ENCODE measurements around the gene CD83. TPM values are rescaled to one million over a fixed set of nuclear protein-coding genes. Genes with fewer than 3 reads are reported as not detected.
A peak's percentile ranks its signal among the peaks of the same experiment; 100 is the strongest.

Gene CD83
- total RNA-seq, 2 experiments from 2014 or later, result 5.5 to 6.4 TPM

- no peaks in the 10 kb centered on the region for H3K9me3 Mint-ChIP-seq
- no peak overlapping the region for H3K27ac Mint-ChIP-seq
- ChIA-PET POLR2A (no interaction called here), CTCF (interaction anchor here (0.6 kb wide), 1 partner anchor 8 kb away, joined by 3 read pairs; no protein-coding TSS in a partner anchor)
- DNase-seq, result no peak
- peaks cover 26% of the 10 kb centered on the region for H3K36me3 Mint-ChIP-seq (ENCODE audit: low read depth)
- peaks cover 15% of the 10 kb centered on the region for H3K27me3 Mint-ChIP-seq
- peaks cover 41% of the 10 kb centered on the region for H3K4me1 Mint-ChIP-seq
- H3K4me3 Mint-ChIP-seq, result no peak overlapping the region
These were observed 2.2 kb downstream of the CD83 start for GRCh38 chr6:14119784-14120183.

GRCh38 chr6:14120546-14120945 is 3.0 kb downstream of the CD83 start:
- Mint-ChIP-seq H3K36me3 (ENCODE audit: low read depth) (peaks cover 30% of the 10 kb centered on the region), H3K4me1 (peaks cover 41% of the 10 kb centered on the region), H3K9me3 (no peaks in the 10 kb centered on the region), H3K27ac (no peak overlapping the region), H3K27me3 (peaks cover 10% of the 10 kb centered on the region), H3K4me3 (no peak overlapping the region)
- no peak for DNase-seq
- POLR2A ChIA-PET, result no interaction called here
- CTCF ChIA-PET, result interaction anchor here (0.6 kb wide), 1 partner anchor 685 kb away, joined by 5 read pairs; no protein-coding TSS in a partner anchor

- Mint-ChIP-seq H3K4me3 (no peak overlapping the region), H3K36me3 (ENCODE audit: low read depth) (peaks cover 30% of the 10 kb centered on the region), H3K9me3 (no peaks in the 10 kb centered on the region), H3K27ac (no peak overlapping the region), H3K27me3 (no peaks in the 10 kb centered on the region), H3K4me1 (peaks cover 39% of the 10 kb centered on the region)
- CTCF ChIA-PET, result interaction anchor here (1.0 kb wide), 1 partner anchor 23 kb away, joined by 3 read pairs; no protein-coding TSS in a partner anchor
- POLR2A ChIA-PET, result no interaction called here
- DNase-seq, result peak; percentile 28
These were observed 4.4 kb downstream of the CD83 start for GRCh38 chr6:14121936-14122344.

- H3K9me3 Mint-ChIP-seq, result no peaks in the 10 kb centered on the region
- no peak overlapping the region for H3K27ac Mint-ChIP-seq
- ChIA-PET POLR2A (no interaction called here), CTCF (interaction anchor here (1.5 kb wide), 1 partner anchor 215 kb away, joined by 4 read pairs; no protein-coding TSS in a partner anchor)
- no peaks in the 10 kb centered on the region for H3K27me3 Mint-ChIP-seq
- peaks cover 38% of the 10 kb centered on the region for H3K4me1 Mint-ChIP-seq
- H3K4me3 Mint-ChIP-seq, result no peak overlapping the region
- H3K36me3 Mint-ChIP-seq (ENCODE audit: low read depth), result peaks cover 25% of the 10 kb centered on the region
- no peak for DNase-seq
These were observed 6.0 kb downstream of the CD83 start for GRCh38 chr6:14123386-14124111.

GRCh38 chr6:14125346-14125745 is 7.8 kb downstream of the CD83 start:
- Mint-ChIP-seq H3K4me3 (no peak overlapping the region), H3K27ac (no peak overlapping the region), H3K36me3 (ENCODE audit: low read depth) (peaks cover 22% of the 10 kb centered on the region), H3K4me1 (peaks cover 33% of the 10 kb centered on the region), H3K9me3 (no peaks in the 10 kb centered on the region), H3K27me3 (no peaks in the 10 kb centered on the region)
- ChIA-PET CTCF (interaction anchor here (2.1 kb wide), 1 partner anchor 59 kb away, joined by 7 read pairs; no protein-coding TSS in a partner anchor), POLR2A (no interaction called here)
- DNase-seq, result no peak

GRCh38 chr6:14126191-14126590 is 8.6 kb downstream of the CD83 start:
- DNase-seq, result no peak
- ChIA-PET POLR2A (interaction anchor here (0.7 to 0.8 kb wide), 2 partner anchors 8 to 74 kb away, joined by 3 to 4 read pairs; partner anchors contain the start of gene CD83), CTCF (interaction anchor here (2.1 kb wide), 1 partner anchor 60 kb away, joined by 7 read pairs; no protein-coding TSS in a partner anchor)
- H3K27me3 Mint-ChIP-seq, result no peaks in the 10 kb centered on the region
- H3K36me3 Mint-ChIP-seq (ENCODE audit: low read depth), result peaks cover 22% of the 10 kb centered on the region
- H3K27ac Mint-ChIP-seq, result no peak overlapping the region
- H3K9me3 Mint-ChIP-seq, result no peaks in the 10 kb centered on the region
- H3K4me1 Mint-ChIP-seq, result peaks cover 32% of the 10 kb centered on the region
- no peak overlapping the region for H3K4me3 Mint-ChIP-seq

GRCh38 chr6:14127611-14128010 is 10.0 kb downstream of the CD83 start:
- H3K27me3 Mint-ChIP-seq, result no peaks in the 10 kb centered on the region
- H3K27ac Mint-ChIP-seq, result no peak overlapping the region
- no peak for DNase-seq
- H3K4me3 Mint-ChIP-seq, result no peak overlapping the region
- ChIA-PET CTCF (interaction anchor here (0.8 to 2.0 kb wide), 3 partner anchors 11 to 219 kb away, joined by 3 to 6 read pairs (median 4); no protein-coding TSS in a partner anchor), POLR2A (interaction anchor here (1.3 kb wide), 1 partner anchor 9 kb away, joined by 3 read pairs; no protein-coding TSS in a partner anchor)
- no peaks in the 10 kb centered on the region for H3K9me3 Mint-ChIP-seq
- H3K4me1 Mint-ChIP-seq, result peaks cover 22% of the 10 kb centered on the region
- H3K36me3 Mint-ChIP-seq (ENCODE audit: low read depth), result peaks cover 27% of the 10 kb centered on the region

- ChIA-PET POLR2A (interaction anchor here (1.3 kb wide), 1 partner anchor 9 kb away, joined by 3 read pairs; no protein-coding TSS in a partner anchor), CTCF (interaction anchor here (0.8 to 2.0 kb wide), 3 partner anchors 11 to 219 kb away, joined by 3 to 6 read pairs (median 4); no protein-coding TSS in a partner anchor)
- Mint-ChIP-seq H3K9me3 (no peaks in the 10 kb centered on the region), H3K4me3 (no peak overlapping the region), H3K27ac (no peak overlapping the region), H3K27me3 (no peaks in the 10 kb centered on the region), H3K4me1 (peaks cover 20% of the 10 kb centered on the region), H3K36me3 (ENCODE audit: low read depth) (peaks cover 30% of the 10 kb centered on the region)
- DNase-seq, result no peak
These were observed 10.4 kb downstream of the CD83 start for GRCh38 chr6:14128012-14128411.

- ChIA-PET CTCF (interaction anchor here (0.6 to 2.0 kb wide), 4 partner anchors 10 to 220 kb away, joined by 3 to 14 read pairs (median 5); no protein-coding TSS in a partner anchor), POLR2A (interaction anchor here (0.8 to 1.3 kb wide), 2 partner anchors 10 to 19 kb away, joined by 3 read pairs; no protein-coding TSS in a partner anchor)
- Mint-ChIP-seq H3K4me3 (no peak overlapping the region), H3K27ac (no peak overlapping the region), H3K36me3 (ENCODE audit: low read depth) (peaks cover 33% of the 10 kb centered on the region), H3K27me3 (no peaks in the 10 kb centered on the region), H3K4me1 (peaks cover 16% of the 10 kb centered on the region), H3K9me3 (no peaks in the 10 kb centered on the region)
- DNase-seq, result no peak
These were observed 11.2 kb downstream of the CD83 start for GRCh38 chr6:14128746-14129145.

GRCh38 chr6:14129575-14129974 is 12.0 kb downstream of the CD83 start:
- Mint-ChIP-seq H3K9me3 (no peaks in the 10 kb centered on the region), H3K27ac (no peak overlapping the region), H3K4me1 (peaks cover 16% of the 10 kb centered on the region), H3K36me3 (ENCODE audit: low read depth) (peaks cover 40% of the 10 kb centered on the region), H3K27me3 (no peaks in the 10 kb centered on the region), H3K4me3 (no peak overlapping the region)
- peak; percentile 32 for DNase-seq
- POLR2A ChIA-PET, result interaction anchor here (0.8 to 1.1 kb wide), 2 partner anchors 12 to 19 kb away, joined by 3 read pairs; partner anchors contain the start of gene CD83
- CTCF ChIA-PET, result interaction anchor here (0.7 to 2.0 kb wide), 3 partner anchors 15 to 1367 kb away, joined by 3 to 14 read pairs (median 6); no protein-coding TSS in a partner anchor

- Mint-ChIP-seq H3K4me3 (no peak overlapping the region), H3K27me3 (no peaks in the 10 kb centered on the region), H3K27ac (no peak overlapping the region), H3K36me3 (ENCODE audit: low read depth) (peaks cover 43% of the 10 kb centered on the region), H3K4me1 (peaks cover 16% of the 10 kb centered on the region), H3K9me3 (no peaks in the 10 kb centered on the region)
- ChIA-PET CTCF (interaction anchor here (2.0 kb wide), 1 partner anchor 14 kb away, joined by 14 read pairs; no protein-coding TSS in a partner anchor), POLR2A (interaction anchor here (1.1 kb wide), 1 partner anchor 13 kb away, joined by 3 read pairs; the partner anchor contains the start of gene CD83)
- DNase-seq, result no peak
These were observed 13.0 kb downstream of the CD83 start for GRCh38 chr6:14130435-14131075.

GRCh38 chr6:14131579-14131978 is 14.0 kb downstream of the CD83 start:
- Mint-ChIP-seq H3K27me3 (no peaks in the 10 kb centered on the region), H3K27ac (no peak overlapping the region), H3K9me3 (no peaks in the 10 kb centered on the region), H3K36me3 (ENCODE audit: low read depth) (peaks cover 49% of the 10 kb centered on the region), H3K4me1 (peaks cover 16% of the 10 kb centered on the region), H3K4me3 (no peak overlapping the region)
- DNase-seq, result no peak
- ChIA-PET POLR2A (no interaction called here), CTCF (no interaction called here)

Data from activated CD4-positive, alpha-beta memory T cell treated with anti-CD3 and anti-CD28 coated beads, Interleukin-2, amount 10 ng/mL, durations not matched to agents 7 days and 5 days (primary cell).